HG03442 (cell line): Measurements from ENCODE around the gene ZC3H7B.
"Not testable (repeated sequence)": the region's sequence is repeated elsewhere in the genome, so short reads cannot be mapped to it uniquely, and the experiment has no call there.

Experiments
- ATAC-seq: cut with Tn5 transposase; IDR thresholded peaks from one replicate; pipeline ENCODE4 v1.9.1; 2021; ENCODE audit warnings: mild to moderate bottlenecking, moderate library complexity; ENCODE audit not compliant: unreplicated experiment

ZC3H7B gene, protein sequence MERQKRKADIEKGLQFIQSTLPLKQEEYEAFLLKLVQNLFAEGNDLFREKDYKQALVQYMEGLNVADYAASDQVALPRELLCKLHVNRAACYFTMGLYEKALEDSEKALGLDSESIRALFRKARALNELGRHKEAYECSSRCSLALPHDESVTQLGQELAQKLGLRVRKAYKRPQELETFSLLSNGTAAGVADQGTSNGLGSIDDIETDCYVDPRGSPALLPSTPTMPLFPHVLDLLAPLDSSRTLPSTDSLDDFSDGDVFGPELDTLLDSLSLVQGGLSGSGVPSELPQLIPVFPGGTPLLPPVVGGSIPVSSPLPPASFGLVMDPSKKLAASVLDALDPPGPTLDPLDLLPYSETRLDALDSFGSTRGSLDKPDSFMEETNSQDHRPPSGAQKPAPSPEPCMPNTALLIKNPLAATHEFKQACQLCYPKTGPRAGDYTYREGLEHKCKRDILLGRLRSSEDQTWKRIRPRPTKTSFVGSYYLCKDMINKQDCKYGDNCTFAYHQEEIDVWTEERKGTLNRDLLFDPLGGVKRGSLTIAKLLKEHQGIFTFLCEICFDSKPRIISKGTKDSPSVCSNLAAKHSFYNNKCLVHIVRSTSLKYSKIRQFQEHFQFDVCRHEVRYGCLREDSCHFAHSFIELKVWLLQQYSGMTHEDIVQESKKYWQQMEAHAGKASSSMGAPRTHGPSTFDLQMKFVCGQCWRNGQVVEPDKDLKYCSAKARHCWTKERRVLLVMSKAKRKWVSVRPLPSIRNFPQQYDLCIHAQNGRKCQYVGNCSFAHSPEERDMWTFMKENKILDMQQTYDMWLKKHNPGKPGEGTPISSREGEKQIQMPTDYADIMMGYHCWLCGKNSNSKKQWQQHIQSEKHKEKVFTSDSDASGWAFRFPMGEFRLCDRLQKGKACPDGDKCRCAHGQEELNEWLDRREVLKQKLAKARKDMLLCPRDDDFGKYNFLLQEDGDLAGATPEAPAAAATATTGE

DNA sequence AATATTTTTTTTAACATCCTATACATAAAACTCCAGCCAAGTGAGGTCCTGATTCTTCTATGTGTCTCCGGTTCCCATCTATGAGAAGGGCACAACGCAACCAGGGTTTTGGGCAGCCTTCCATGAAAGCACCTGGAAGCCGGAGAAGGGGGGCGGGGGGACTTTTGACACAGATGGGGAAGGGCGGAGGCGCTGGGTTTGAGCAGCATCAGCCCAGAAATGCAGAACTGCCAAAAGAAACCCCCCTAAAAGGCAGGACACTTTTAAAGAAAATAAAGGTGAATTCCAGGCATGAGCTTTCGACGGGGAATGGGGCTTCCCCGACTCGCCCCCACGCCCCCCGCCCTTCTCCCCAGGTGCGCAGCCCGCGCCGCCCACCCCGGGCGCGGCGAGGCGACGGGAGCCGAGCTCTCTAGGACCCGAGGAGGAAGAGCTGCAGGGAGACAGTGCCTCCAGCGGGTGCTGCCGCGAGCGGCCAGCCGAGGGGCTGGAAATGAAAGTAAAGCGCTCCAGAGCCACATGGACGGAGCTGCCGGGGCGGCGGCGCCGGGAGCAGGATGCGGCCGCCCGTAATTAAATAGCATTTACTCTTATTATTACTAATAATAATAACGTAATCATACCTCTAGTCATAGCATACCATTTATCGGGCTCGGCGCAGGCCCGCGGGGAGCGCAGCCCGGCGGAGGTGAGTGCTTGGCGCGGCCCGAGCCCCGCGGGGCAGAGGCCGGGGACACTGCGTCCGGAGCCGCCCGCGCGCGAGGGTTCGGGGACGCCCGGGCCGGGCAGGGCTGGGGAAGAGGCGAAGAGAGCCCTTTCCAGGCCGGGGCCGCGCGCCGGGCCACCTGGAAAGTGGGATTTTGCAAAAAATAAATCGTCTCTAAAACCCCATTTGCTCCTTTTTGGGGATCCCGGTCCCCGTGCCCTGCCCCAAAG, at the start of gene ZC3H7B:
ZC3H7B (plus strand) TSS at position 441 of the 936 bp plus-strand sequence. CDS start 19,136 bp downstream, outside the sequence.
- peak; percentile 75 for ATAC-seq

DNA sequence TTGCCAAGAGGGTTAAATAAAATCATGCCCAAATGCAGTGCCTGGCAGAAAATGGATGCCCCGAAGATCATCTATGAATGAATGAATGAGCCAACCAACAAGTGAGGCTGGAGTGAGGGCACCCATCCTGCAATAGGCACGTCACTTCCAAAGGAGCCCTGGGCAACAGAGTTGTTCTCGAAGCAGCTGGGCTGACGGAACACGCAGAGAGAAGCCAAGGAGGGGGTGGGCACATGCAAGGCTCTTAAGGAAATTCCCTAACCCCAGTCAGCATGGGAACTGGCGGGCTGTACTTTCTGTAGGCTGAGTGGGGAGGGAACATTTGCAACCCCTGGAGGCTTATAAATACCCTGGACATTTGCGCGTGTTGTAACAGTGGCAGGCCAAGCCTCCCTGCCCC, 49.0 kb upstream of the ZC3H7B start:
- ATAC-seq: no peak

DNA sequence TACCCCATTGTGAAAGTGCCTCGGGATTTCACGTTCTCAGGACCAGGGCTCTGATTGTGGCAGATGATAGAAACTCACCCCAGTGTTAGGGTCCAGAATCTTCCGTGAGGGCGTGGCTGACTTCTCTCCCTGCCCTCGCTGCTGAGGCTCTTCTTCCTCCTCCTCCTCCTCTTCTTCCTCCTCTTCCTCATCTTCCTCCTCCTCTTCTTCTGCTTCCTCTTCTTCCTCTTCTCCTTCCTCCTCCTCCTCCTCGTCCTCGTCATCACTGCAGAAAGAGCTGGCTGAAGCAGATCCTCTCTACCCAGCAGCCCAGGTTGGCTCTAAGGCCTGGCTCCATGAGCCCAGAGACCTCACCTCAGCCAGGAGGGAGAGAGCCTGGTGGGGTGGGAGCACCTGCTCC, 47.1 kb upstream of the ZC3H7B start:
- no peak for ATAC-seq

DNA sequence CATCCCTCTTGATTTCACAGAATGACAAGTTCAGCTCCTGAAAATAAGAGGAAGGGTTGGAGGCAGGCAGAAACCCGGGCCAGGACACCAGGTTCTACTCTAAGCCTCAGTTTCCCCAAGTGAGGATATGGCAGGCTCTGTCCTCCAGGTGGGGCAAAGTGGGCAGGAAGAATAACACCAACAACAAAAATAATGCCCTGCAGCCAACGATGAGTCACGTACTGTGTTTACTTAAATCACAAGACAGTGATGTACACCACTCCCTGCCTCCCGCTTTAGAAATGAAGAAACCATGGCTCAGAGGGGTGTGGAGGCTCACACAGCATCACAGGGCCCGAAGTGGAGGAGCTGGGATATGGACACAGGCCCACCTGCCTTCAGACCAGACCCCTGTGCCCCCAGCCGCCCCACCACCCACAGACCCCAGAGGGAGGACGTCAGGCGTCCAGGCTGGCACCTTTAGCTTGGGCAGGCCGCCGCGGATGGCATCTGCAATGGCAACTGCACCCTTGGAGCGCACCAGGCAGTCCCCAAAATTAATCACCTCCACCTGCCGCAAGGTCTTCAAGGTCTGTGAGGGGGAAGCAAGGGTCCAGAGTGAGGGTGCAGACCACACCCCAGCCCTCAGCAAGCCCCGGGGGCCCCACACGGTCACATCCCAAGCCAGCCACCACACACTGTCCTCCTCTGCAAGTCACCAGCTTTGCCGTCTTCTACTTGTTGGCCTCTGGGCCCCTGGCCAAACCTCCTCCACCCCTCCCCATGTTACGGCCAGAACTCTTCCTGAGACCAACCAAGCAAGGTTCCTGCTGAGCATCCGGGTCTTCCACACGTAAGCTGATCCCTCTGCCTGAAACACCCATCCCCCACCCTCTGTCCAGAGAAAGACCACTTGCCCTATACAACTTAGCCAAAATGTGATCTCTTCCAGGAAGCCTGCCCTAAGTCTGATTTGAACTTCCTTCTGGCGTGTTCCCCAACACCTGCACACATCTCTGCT, 44.8 kb upstream of the ZC3H7B start:
- no peak for ATAC-seq

DNA sequence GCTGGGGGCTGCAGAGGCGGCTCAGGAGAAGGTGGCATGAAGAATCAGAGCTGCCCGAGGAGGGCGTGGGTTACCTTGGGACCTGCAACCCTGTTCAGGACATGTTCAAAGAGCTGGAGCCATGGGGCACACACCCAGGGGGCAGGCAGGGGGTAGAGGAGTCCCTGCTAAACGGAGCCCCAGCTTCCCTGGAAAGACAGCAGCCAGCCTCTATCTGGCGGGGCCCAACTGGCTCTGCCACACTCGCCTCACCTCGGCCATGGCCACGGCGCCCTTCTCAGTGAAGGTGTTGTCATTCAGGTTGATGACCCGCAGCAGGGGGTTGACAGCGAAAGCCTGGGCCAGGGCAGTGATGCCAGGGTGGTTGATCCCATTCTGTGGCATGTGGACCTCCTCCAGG, 43.6 kb upstream of the ZC3H7B start:
- ATAC-seq: no peak

DNA sequence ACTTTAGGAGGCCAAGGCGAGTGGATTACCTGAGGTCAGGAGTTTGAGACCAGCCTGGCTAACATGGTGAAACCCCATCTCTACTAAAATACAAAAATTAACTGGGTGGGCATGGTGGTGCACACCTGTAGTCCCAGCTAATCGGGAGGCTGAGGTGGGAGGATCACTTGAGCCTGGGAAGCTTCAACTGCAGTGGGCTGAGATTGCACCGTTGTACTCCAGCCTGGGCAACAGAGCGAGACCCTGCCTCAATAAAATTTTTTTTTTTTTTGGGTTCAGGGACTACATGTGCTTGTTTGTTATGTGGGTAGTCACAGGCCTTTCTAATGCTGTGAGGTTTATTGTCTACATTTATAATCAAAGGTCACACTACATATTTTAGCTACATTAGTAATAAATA, 41.6 kb upstream of the ZC3H7B start:
- not testable (repeated sequence) for ATAC-seq

DNA sequence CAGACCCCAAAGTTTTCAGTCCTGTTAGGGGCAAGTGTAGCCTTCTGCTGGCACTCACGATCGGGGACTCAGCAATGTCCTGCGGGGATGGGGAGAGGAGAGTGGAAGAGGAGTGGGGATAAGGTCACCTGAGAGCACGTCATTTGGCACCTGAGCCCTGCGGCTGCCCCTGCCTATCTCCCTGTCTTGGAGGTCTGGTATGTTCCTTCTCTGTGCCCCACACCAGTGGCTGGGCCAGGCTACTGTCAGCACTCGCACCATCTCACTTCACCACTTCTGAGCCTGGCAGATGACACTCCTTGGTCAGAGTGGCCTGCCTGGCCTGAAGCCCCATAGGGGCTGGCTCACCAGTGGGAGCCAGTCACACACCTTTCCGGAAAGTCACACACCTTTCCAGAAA, 40.5 kb upstream of the ZC3H7B start:
- ATAC-seq: no peak

DNA sequence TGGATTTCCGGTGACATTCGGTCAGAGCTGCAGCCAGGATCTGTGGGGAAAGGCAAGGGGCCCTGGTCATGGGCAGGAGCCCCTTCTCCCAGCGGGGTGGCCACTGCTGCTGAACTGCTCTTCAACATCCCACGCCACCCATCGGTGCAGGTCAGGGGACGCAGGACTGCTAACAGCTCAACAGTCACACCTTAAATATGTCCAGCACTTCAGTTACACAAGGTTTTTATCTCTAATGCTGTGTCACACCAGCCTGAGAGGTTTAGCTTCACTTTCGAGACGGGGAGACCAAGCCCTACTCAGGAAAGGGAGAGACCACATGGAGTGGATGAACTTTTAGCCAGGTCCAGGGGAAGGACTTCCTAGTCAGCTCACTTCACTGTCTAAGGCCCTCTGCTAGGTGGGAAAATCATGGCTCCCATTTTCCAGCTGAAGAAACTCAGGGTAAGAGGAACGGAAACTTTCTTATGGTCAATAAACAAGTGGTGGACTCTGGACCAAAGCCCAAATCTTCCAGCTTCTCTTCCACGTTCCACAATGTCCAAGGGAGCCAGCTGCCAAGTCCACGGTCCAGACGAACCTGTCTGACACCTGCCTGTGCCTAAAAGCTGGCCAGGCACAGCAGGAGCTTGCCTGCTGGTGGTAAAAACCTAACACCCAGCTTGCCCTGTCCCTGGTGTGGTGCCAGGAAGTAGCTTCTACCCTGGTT, 39.6 kb upstream of the ZC3H7B start:
- ATAC-seq: no peak

DNA sequence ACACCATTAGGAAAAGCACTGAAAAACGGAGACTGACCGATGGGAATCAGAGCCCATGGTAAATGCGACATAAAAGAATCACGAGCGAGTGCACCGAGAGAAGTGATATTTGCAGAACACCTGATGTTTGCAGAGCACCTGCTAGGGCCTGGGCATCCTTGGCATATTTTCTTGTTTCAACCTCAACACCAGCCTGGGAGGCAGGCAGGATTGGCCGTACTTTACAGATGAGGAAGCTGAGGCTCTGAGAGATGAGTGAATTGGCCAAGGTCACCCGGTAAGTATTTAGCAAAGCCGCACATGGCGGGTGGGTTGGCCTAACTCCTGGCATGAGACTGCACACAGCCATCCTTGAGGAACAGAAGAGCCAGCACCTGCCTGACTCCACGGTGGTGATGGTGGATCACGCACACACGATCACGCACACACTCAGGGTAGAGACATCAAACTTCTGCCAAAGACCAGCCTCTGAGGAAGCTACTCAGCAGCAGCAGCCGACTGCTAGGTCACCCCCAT, 39.0 kb upstream of the ZC3H7B start:
- ATAC-seq: no peak

DNA sequence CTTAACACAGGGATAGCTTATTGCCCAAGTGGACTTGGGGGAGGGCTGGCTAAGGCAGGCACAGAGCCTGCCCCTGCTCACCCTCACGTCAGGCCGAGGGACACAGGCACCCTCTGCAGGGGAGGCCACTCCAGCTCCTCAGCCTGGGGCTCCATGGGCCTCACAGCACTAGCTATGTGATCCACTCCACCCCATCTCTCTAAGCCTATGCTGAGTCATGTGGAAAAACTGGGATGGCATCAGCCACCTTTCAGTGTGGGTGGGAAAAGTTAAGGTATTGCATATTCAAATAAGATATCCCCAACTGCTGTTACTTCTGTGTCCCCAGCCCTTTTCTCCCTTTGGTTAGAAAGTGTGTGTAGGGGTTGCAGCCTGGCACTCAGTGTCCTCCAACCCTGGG, 37.6 kb upstream of the ZC3H7B start:
- no peak for ATAC-seq

DNA sequence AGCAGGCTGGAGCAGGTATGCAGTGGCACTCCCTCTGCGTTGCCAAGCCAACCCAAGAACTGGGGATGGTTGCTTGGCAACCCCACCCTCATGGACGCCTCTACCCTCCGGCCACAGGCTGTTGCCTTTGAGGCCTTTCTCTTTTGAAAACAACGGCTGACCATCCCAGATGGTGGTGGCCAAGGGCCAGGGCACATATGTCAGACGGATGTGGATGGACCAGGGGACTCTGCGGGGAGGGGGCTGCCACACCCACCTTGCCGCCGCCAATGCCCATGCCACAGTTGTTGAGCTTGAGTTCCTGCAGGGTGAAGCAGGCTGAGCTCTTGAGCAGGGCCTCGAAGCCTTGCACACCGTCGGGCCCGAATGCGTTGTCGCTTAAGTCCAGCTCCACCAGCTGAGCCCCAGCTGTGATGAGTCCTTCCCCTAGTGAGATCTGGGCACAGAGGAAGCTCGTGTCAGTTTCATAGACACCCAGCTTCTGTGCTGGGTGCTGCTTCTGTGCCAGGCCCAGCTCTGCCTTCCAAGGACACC, 36.9 kb upstream of the ZC3H7B start:
- no peak for ATAC-seq

DNA sequence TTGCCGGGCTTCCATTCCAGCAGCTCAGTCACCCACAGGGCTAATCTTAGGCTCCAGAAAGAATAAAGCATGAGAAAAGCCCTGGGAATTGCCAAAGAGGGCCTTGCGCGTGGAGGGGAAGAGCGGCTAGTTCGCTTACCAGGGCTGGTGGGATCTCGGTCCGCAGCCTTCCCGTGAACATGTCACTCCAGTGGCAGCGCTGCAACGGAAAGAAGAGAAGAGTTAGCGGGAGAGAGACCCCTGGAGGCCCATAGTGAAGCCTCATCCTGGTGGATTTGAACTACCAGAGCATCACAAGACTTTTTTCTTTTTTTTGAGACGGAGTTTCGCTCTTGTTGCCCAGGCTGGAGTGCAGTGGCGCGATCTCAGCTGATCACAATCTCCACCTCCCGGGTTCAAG, 33.4 kb upstream of the ZC3H7B start:
- no peak for ATAC-seq

DNA sequence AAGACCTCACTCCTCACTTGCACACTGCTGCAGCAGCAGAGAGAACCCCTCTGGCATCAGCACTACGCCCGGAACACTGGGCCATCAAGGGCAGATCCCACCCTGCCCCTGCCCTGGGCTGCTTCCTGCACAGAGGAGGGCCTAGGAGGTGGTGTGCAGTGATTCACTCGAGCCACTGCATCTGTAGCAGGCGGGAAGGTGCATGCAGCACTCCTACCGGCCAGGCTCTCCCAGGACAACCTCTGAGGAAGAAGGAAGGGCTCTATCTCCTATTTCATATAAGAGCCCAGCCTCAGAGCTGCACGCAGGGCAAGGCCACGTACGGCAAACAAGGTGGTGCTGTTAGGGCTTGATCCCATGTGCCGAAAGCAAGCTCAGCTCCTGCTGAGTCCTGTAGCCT, 29.5 kb upstream of the ZC3H7B start:
- no peak for ATAC-seq

DNA sequence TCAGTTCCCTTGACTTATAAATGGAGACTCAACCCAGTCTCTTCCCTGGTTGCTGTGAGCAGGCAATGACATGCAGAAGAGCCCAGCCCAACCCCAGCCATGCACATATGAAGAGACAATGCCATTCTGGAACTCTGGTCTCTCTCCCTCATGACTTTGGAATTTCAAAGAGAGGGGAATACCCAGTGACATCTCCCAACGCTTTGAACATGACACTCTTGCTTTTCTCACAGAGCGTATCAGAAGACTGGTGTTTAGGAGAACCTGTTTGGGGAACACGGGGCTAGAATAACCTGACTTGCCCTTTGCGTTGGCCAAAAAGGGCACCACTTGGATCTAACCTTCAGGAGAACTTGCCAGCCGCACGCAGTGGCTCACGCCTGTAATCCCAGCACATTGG, 28.2 kb upstream of the ZC3H7B start:
- ATAC-seq: no peak

DNA sequence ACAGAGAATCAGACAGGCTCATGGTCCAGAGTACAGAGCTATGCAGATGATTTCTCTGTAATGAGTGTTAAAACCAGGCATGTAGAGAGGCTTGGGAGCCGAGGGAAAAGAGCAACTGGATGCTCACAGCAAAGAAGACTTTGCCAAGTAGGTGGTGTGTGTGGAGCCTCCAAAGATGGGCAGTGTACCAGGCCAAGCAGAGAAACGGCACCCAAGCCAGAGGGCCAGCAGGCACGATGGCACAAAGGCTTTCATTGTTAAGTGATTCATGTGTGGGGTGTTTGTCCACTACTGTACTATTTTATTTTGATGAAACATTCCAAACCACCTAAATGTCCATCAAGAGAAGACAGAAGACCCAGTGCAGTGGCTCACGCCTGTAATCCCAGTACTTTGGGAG, 26.5 kb upstream of the ZC3H7B start:
- ATAC-seq: no peak

DNA sequence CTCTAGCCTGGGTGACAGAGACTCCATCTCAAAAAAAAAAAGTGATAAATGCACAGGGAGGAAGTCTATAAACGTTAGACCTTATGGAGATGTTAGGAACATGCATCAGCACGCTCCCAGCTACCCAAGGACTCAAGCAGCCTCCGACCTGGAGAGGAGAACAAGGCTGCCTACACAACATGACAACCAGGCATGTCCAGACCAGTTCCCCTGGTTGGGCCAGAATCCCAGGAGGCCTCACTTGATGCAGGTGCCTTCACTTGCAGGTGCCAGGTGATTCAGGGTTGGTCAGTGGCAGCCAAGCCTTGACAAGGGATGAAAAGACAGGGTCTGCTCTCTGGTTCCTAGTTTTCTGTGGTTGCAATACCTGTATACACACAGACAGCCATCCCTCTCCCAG, 21.3 kb upstream of the ZC3H7B start:
- ATAC-seq: no peak

DNA sequence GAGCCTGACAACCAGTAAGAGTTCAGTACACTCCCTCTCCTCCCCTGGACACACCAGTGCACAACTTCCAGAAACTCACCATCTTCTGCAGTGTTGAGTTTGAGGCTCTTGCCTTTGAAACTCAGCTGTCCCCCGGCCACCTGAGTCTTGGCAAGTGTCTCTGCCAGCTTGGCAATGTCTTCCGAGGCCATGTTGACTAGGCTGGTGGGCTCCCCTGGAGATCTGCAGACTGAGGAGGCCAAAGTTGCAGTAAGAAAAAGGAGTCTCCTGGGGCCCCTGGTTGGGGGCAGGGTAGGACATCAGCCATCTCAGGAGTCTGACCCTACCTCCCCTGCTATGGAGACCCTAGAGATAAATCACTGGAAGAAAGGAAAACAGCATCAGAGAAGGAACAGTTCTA, 20.5 kb upstream of the ZC3H7B start:
- ATAC-seq: no peak

DNA sequence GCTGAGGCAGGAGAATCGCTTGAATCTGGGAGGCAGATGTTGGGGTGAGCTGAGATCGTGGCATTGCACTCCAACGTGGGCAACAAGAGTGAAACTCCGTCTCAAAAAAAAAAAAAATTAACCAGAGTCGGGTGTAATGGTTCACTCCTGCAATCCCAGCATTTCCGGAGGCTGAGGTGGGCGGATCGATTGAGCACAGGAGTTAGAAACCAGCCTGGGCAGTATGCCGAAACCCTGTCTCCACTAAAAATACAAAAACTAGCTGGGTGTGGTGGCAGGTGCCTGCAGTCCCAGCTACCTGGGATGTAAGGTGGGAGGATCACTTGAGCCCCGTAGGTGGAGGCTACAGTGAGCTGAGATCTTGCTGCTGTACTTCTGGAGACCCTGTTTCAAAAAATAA, 16.9 kb upstream of the ZC3H7B start:
- ATAC-seq: no peak

DNA sequence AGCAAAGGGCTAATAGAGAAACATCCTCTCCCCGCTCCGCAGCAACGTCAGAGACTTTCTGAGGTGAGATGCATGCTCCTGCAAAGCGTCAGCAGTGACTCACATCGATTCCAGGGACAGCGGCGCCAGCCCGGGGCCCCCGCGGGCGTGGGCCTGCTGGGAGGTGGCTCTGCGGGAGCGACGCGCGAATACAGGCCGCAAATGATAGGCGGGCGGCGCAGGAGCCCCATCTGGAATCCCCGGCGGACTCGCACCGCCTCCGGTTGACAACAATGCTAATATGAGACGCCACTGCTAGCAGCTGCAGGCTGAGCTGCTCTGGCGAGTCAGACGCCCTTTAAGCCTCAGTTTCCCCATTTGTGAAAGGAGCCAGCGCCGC, 15.9 kb upstream of the ZC3H7B start:
- peak; percentile 19 for ATAC-seq
